HCT116 (cell line): ENCODE measurements around the gene MYLK3. TPM values are rescaled to one million over a fixed set of nuclear protein-coding genes. Genes with fewer than 3 reads are reported as not detected.

Source experiments
- ATAC-seq: fragments of 200-7000 bp; cut with Tn5 transposase; 2 replicates; pipeline ENCODE4 v1.9.1; 2020; ENCODE audit warnings: mild to moderate bottlenecking, moderate library complexity
- BruUV-seq: library from RNA; stranded (reverse); fragments of 400-500 nt; replicated peaks from 2 replicates; lab custom pipeline; 2021; lab: Mats Ljungman, UMichigan
- CTCF ChIA-PET: fragments of 300-600 bp; sonication (Branson Sonifier 250); formaldehyde crosslinking; loops from one replicate; lab custom pipeline; 2021; ENCODE audit warnings: antibody characterized with exemption; lab: Charles Lee
- POLR2A ChIA-PET: fragments of 300-600, 350-600 bp; sonication (Branson Sonifier 250); formaldehyde crosslinking; loops from one replicate; lab custom pipeline; 2021; ENCODE audit warnings: antibody characterized with exemption; lab: Charles Lee
- RAD21 ChIA-PET, 2 experiments: fragments of 300-600 bp; sonication (Branson Sonifier 250); formaldehyde crosslinking; loops; one replicate each; lab custom pipeline; 2023; ENCODE audit warnings: low total read pairs in 2 of 2; ENCODE audit not compliant: uncharacterized antibody in 2 of 2, unreplicated experiment in 2 of 2, low non-redundant PET in 1 of 2; lab: Charles Lee
- DNase-seq: peaks from one replicate; pipeline ENCODE4 v3.0.0-alpha.2; 2010; ENCODE audit warnings: low read depth, low spot score
- H2AFZ ChIP-seq: fragments of 200-600 bp; shearing (Covaris generic), sonication (generic); 2 replicates; pipeline ENCODE4 v1.6.1; 2017; ENCODE audit warnings: low read depth, mixed run types, mixed read lengths, antibody characterized with exemption, low read length; ENCODE audit not compliant: poor library complexity, severe bottlenecking
- H3K27ac ChIP-seq: 2 replicates; pipeline ENCODE4 v1.5.1; 2012; ENCODE audit warnings: low read depth, low read length
- H3K27me3 ChIP-seq: fragments of 200-600 bp; sonication (generic); 2 replicates; pipeline ENCODE4 v1.6.1; 2016; ENCODE audit warnings: mixed run types, low read length, mixed read lengths; ENCODE audit not compliant: insufficient read depth
- H3K36me3 ChIP-seq, 2 experiments: fragments of 200-500 bp in 1 of 2; fragments of 200-600 bp in 1 of 2; sonication (Bioruptor generic) in 1 of 2; sonication (generic) in 1 of 2; 2 replicates each; pipeline versions ENCODE4 v1.5.1 to v1.6.1; 2014 to 2016; ENCODE audit warnings: low read length in 2 of 2, inconsistent platforms in 1 of 2, mixed read lengths in 1 of 2, mixed run types in 1 of 2; ENCODE audit not compliant: insufficient read depth in 2 of 2, control insufficient read depth in 1 of 2
- H3K4me1 ChIP-seq, 2 experiments: fragments of 200-600 bp in 1 of 2; sonication (generic) in 1 of 2; 2 replicates each; pipeline versions ENCODE4 v1.5.1 to v1.6.1; 2012 to 2017; ENCODE audit warnings: low read length in 2 of 2, inconsistent platforms in 1 of 2, mild to moderate bottlenecking in 1 of 2, mixed read lengths in 1 of 2, mixed run types in 1 of 2, moderate library complexity in 1 of 2; ENCODE audit not compliant: insufficient read depth in 2 of 2, control insufficient read depth in 1 of 2
- H3K4me2 ChIP-seq: fragments of 200-600 bp; sonication (generic); 2 replicates; pipeline ENCODE4 v1.6.1; 2017; ENCODE audit warnings: mixed run types, low read length, mixed read lengths
- H3K4me3 ChIP-seq, 2 experiments: fragments of 200-600 bp in 1 of 2; sonication (generic) in 1 of 2; replicated peaks in 1 of 2; 2 replicates each; pipeline ENCODE4 v1.5.1; 2011 to 2016; ENCODE audit warnings: low read length in 2 of 2, control low read depth in 1 of 2, low read depth in 1 of 2, mild to moderate bottlenecking in 1 of 2, mixed read lengths in 1 of 2, mixed run types in 1 of 2
- H3K79me2 ChIP-seq: fragments of 200-600 bp; sonication (generic); 2 replicates; pipeline ENCODE4 v1.6.1; 2017; ENCODE audit warnings: mild to moderate bottlenecking, mixed run types, low read length, moderate library complexity, mixed read lengths; ENCODE audit not compliant: insufficient read depth
- H3K9ac ChIP-seq: fragments of 200-600 bp; sonication (generic); 2 replicates; pipeline ENCODE4 v1.6.1; 2016; ENCODE audit warnings: low read length, mixed read lengths
- H3K9me2 ChIP-seq: fragments of 200-600 bp; sonication (generic), shearing (Covaris generic); 2 replicates; pipeline ENCODE4 v1.6.1; 2017; ENCODE audit warnings: mixed run types, mild to moderate bottlenecking, moderate library complexity; ENCODE audit not compliant: insufficient read depth
- H3K9me3 ChIP-seq, 2 experiments: fragments of 200-500 bp in 1 of 2; fragments of 200-600 bp in 1 of 2; sonication (Bioruptor generic) in 1 of 2; sonication (generic) in 1 of 2; 2 replicates each; pipeline ENCODE4 v1.6.1; 2014 to 2017; ENCODE audit warnings: low read length in 2 of 2, mixed read lengths in 2 of 2, inconsistent platforms in 1 of 2, low read depth in 1 of 2, mild to moderate bottlenecking in 1 of 2, mixed run types in 1 of 2, moderate library complexity in 1 of 2; ENCODE audit not compliant: control insufficient read depth in 1 of 2, insufficient read depth in 1 of 2
- H4K20me1 ChIP-seq: fragments of 200-600 bp; sonication (generic), shearing (Covaris generic); 2 replicates; pipeline ENCODE4 v1.6.1; 2017; ENCODE audit warnings: mixed run types, mild to moderate bottlenecking, moderate library complexity; ENCODE audit not compliant: insufficient read depth
- ATF3 ChIP-seq: IDR thresholded peaks from 2 replicates; pipeline ENCODE4 v1.6.1; 2012
- CEBPB ChIP-seq: IDR thresholded peaks from 2 replicates; pipeline ENCODE4 v1.6.1; 2012; ENCODE audit warnings: low read depth
- EGR1 ChIP-seq: IDR thresholded peaks from 2 replicates; pipeline ENCODE4 v1.6.1; 2012; ENCODE audit warnings: low read depth
- EZH2 ChIP-seq: fragments of 200-600 bp; sonication (generic); IDR thresholded peaks from 2 replicates; pipeline ENCODE4 v1.6.1; 2017; ENCODE audit warnings: antibody characterized with exemption, mixed run types
- EZH2phosphoT487 ChIP-seq: fragments of 200-600 bp; IDR thresholded peaks from 2 replicates; pipeline ENCODE4 v1.6.1; 2018; ENCODE audit warnings: antibody characterized with exemption, borderline replicate concordance
- FOSL1 ChIP-seq: IDR thresholded peaks from 2 replicates; pipeline ENCODE4 v1.6.1; 2012; ENCODE audit warnings: low read depth
- JUND ChIP-seq: IDR thresholded peaks from 2 replicates; pipeline ENCODE4 v1.6.1; 2012
- MAX ChIP-seq: IDR thresholded peaks from 2 replicates; pipeline ENCODE4 v1.6.1; 2012
- POLR2A ChIP-seq: IDR thresholded peaks from 2 replicates; pipeline ENCODE4 v1.7.0; 2011; ENCODE audit warnings: borderline replicate concordance; ENCODE audit not compliant: insufficient read depth, insufficient read length; ENCODE audit errors: extremely low read depth
- POLR2AphosphoS5 ChIP-seq: IDR thresholded peaks from 2 replicates; pipeline ENCODE4 v1.6.1; 2011; ENCODE audit warnings: mild to moderate bottlenecking, low read depth, low read length, moderate library complexity
- RAD21 ChIP-seq: IDR thresholded peaks from 2 replicates; pipeline ENCODE4 v1.6.1; 2012; ENCODE audit warnings: low read depth, mild to moderate bottlenecking
- SIN3A ChIP-seq: IDR thresholded peaks from 2 replicates; pipeline ENCODE4 v1.6.1; 2012; ENCODE audit warnings: low read depth
- SRF ChIP-seq: IDR thresholded peaks from 2 replicates; pipeline ENCODE4 v1.6.1; 2012; ENCODE audit warnings: low read depth
- YY1 ChIP-seq: IDR thresholded peaks from 2 replicates; pipeline ENCODE4 v1.6.1; 2011; ENCODE audit warnings: low read length, low read depth, moderate library complexity, mild to moderate bottlenecking; ENCODE audit not compliant: insufficient replicate concordance; ENCODE audit errors: extremely low read depth
- ZBTB33 ChIP-seq: IDR thresholded peaks from 2 replicates; pipeline ENCODE4 v1.6.1; 2011; ENCODE audit warnings: mild to moderate bottlenecking, low read length, moderate library complexity; ENCODE audit not compliant: insufficient replicate concordance; ENCODE audit errors: extremely low read depth
- ZFX ChIP-seq: fragments of 450-650 bp; IDR thresholded peaks from 2 replicates; pipeline ENCODE4 v1.6.1; 2017
- ZNF274 ChIP-seq: fragments of 200-500 bp; sonication (Bioruptor generic); IDR thresholded peaks from 2 replicates; pipeline ENCODE4 v1.6.1; 2014; ENCODE audit warnings: mild to moderate bottlenecking, low read depth, low read length, inconsistent platforms
- intact Hi-C: fragments of 100-400 bp; cut with micrococcal nuclease; formaldehyde crosslinking; loops from 2 replicates; pipeline ENCODE4 v1.10.0; 2022
- total RNA-seq: library from RNA; stranded (reverse); gene quantifications from one replicate; pipeline ENCODE4 v1.2.1, GENCODE V29; 2021; ENCODE audit not compliant: unreplicated experiment

MYLK3 gene
- total RNA-seq, 1 experiment from 2014 or later = 0.22 TPM

GRCh38 chr16:46797501-46797900, 49.4 kb upstream of the MYLK3 start:
- Histone ChIP-seq H3K4me1 (no peaks in the 10 kb centered on the region), H3K79me2 (no peaks in the 10 kb centered on the region), H3K27ac (no peak overlapping the region), H3K36me3 (no peaks in the 10 kb centered on the region; a peak in 1 of 4 replicates), H3K9me3 (no peaks in the 10 kb centered on the region), H3K4me2 (no peak overlapping the region), H3K9ac (no peak overlapping the region), H3K27me3 (no peaks in the 10 kb centered on the region), H3K4me3 (no peak overlapping the region), H3K9me2 (no peaks in the 10 kb centered on the region), H4K20me1 (no peaks in the 10 kb centered on the region), H2AFZ (no peak overlapping the region)
- ATAC-seq = no peak
- no TSS peak for BruUV-seq
- TF ChIP-seq FOSL1 (no peak), CEBPB (no peak), ZBTB33 (no peak), SRF (no peak), ATF3 (no peak), SIN3A (no peak), POLR2AphosphoS5 (no peak), POLR2A (no peak), MAX (no peak), JUND (no peak), ZNF274 (no peak), YY1 (no peak), EZH2 (no peak), RAD21 (no peak), EGR1 (no peak), ZFX (no peak), EZH2phosphoT487 (no peak)
- CTCF ChIA-PET = no interaction called here
- POLR2A ChIA-PET = interaction anchor here (0.6 kb wide), 1 partner anchor 12 kb away, joined by 3 read pairs; no protein-coding TSS in a partner anchor
- no peak for DNase-seq
- intact Hi-C loops = loop anchor here (2.0 kb wide), 1 partner anchor 125 kb away; no protein-coding TSS in a partner anchor
- RAD21 ChIA-PET = no interaction called here
